Measurements from ENCODE around the gene P2RY8. TPM values are rescaled to one million over a fixed set of nuclear protein-coding genes. Genes with fewer than 3 reads are reported as not detected.

P2RY8 gene
- total RNA-seq, 3 donors from 2014 or later (not counting 1 experiment from before 2014, with no cell fraction given), result 73.7 to 114 (median 107) TPM

DNA sequence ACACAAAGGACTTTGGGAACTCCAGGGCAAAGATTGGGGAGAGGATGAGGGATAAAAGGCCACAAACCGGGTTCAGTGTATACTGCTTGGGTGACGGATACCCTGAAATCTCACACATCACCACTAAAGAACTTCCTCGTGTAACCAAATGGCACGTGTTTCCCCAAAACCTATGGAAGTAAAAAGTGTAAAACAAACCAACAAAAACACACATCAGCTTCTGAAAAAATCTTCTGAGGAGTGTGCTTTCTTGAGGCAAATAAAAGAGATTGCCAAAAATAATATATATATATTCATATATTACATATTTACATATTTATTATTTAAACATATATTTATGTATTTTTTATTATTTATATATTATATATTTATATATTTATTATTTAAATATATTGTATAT, 3.9 kb downstream of the P2RY8 start:
- Histone ChIP-seq H3K9me3 (ENCODE audit: control insufficient read depth, insufficient read depth, low read length) (no peaks in the 10 kb centered on the region), H3K36me3 (ENCODE audit: control insufficient read depth, insufficient read depth, low read length) (peaks cover 17% of the 10 kb centered on the region), H3K27me3 (ENCODE audit: control insufficient read depth, insufficient read depth, low read length) (no peaks in the 10 kb centered on the region), H3K4me3 (ENCODE audit: low read length) (no peak overlapping the region), H3K27ac (ENCODE audit: low read length) (no peak overlapping the region), H3K4me1 (ENCODE audit: control insufficient read depth, insufficient read depth, low read length) (peaks cover 40% of the 10 kb centered on the region)
- no peaks in the 10 kb centered on the region for H3K9me3 Mint-ChIP-seq
- ATAC-seq, result no peak
- intact Hi-C loops (cut with micrococcal nuclease), result no loop called here
- no peaks in the 10 kb centered on the region for H3K36me3 Mint-ChIP-seq
- H3K27ac Mint-ChIP-seq, result no peak overlapping the region
- no peaks in the 10 kb centered on the region for H3K27me3 Mint-ChIP-seq (ENCODE audit: low read depth in 2 of 2)
- TF ChIP-seq, protein P1, sequence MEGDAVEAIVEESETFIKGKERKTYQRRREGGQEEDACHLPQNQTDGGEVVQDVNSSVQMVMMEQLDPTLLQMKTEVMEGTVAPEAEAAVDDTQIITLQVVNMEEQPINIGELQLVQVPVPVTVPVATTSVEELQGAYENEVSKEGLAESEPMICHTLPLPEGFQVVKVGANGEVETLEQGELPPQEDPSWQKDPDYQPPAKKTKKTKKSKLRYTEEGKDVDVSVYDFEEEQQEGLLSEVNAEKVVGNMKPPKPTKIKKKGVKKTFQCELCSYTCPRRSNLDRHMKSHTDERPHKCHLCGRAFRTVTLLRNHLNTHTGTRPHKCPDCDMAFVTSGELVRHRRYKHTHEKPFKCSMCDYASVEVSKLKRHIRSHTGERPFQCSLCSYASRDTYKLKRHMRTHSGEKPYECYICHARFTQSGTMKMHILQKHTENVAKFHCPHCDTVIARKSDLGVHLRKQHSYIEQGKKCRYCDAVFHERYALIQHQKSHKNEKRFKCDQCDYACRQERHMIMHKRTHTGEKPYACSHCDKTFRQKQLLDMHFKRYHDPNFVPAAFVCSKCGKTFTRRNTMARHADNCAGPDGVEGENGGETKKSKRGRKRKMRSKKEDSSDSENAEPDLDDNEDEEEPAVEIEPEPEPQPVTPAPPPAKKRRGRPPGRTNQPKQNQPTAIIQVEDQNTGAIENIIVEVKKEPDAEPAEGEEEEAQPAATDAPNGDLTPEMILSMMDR (IDR thresholded peaks at IDR 0.05), result no peak
- H3K4me3 Mint-ChIP-seq, result no peak overlapping the region
- no CpG with 5 or more reads among the region's 4 CpGs for WGBS (ENCODE audit: insufficient coverage)
- no peak for DNase-seq
- H3K4me1 Mint-ChIP-seq, result peaks cover 21 to 26% of the 10 kb centered on the region in 2 donors

DNA sequence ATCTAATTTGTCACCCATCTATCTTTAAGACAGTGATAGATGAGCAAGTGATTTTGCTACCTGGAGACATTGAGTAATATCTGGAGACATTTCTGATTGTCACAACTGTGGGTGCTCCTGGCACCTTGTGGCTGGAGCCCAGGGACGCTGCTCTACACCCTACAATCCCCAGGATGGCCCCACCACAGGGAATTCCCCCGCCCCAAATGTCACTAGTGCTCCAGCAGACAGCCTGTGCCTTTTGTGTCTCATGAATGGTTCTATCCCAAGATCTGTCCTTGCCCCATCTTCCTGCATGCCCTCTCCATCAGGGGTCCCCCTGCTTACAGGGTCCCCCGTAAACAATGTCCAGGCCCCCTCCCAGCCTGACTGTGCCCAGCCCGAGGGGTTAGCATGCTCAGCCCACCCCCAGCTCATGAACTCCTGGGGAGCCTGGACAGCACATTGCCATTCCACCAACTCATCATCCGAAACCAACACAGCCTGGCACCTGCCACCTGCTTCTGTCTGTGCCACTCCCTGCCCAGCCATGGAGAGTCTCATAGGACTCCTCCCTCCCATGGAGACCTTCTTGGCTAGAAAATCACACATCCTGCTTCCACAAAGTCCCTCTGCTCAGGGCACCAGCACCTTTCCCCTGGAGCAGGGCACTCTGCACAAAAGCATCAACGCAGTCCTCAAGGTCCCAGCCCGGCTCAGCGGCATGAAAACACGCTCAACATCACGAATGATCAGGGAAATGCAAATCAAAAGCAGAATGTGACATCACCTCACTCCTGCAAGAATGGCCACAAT, 5.7 kb downstream of the P2RY8 start:
- Histone ChIP-seq H3K4me3 (ENCODE audit: low read length) (no peak overlapping the region), H3K27me3 (ENCODE audit: control insufficient read depth, insufficient read depth, low read length) (no peaks in the 10 kb centered on the region), H3K4me1 (ENCODE audit: control insufficient read depth, insufficient read depth, low read length) (peaks cover 36% of the 10 kb centered on the region), H3K27ac (ENCODE audit: low read length) (no peak overlapping the region), H3K9me3 (ENCODE audit: control insufficient read depth, insufficient read depth, low read length) (no peaks in the 10 kb centered on the region), H3K36me3 (ENCODE audit: control insufficient read depth, insufficient read depth, low read length) (peaks cover 19% of the 10 kb centered on the region)
- H3K27ac Mint-ChIP-seq, result no peak overlapping the region
- no peak for ATAC-seq
- peak in 1 of 2 donors; percentile 50 for DNase-seq
- intact Hi-C loops (cut with micrococcal nuclease), result no loop called here
- H3K4me1 Mint-ChIP-seq, result peaks cover 8 to 12% of the 10 kb centered on the region in 2 donors
- H3K36me3 Mint-ChIP-seq, result no peaks in the 10 kb centered on the region
- TF ChIP-seq, protein P1 (IDR thresholded peaks at IDR 0.05), result no peak
- no peak overlapping the region for H3K4me3 Mint-ChIP-seq
- H3K27me3 Mint-ChIP-seq (ENCODE audit: low read depth in 2 of 2), result no peaks in the 10 kb centered on the region
- 90% methylated on average over 10 of the region's 10 CpGs for WGBS (ENCODE audit: insufficient coverage)
- no peaks in the 10 kb centered on the region for H3K9me3 Mint-ChIP-seq

DNA sequence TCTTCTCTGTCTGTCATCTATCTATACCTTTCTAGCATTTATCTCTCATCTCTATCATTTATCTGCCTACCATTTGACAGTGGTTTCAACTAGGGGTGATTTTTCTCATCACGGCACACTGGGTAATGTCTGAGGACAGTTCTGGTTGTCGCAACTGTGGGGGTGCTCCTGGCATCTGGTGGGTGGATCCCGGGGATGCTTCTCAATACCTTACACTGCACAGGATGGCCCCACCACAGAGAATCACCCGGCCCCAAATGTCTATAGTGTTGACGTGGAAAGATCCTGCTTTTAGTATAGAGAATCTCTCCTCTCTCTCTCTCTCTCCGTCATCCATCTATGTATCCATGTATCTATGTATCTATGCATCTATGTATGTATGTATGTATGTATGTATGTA, 7.2 kb downstream of the P2RY8 start:
- Histone ChIP-seq H3K9me3 (ENCODE audit: control insufficient read depth, insufficient read depth, low read length) (no peaks in the 10 kb centered on the region), H3K4me1 (ENCODE audit: control insufficient read depth, insufficient read depth, low read length) (peaks cover 33% of the 10 kb centered on the region), H3K27ac (ENCODE audit: low read length) (no peak overlapping the region), H3K36me3 (ENCODE audit: control insufficient read depth, insufficient read depth, low read length) (peaks cover 19% of the 10 kb centered on the region), H3K4me3 (ENCODE audit: low read length) (no peak overlapping the region), H3K27me3 (ENCODE audit: control insufficient read depth, insufficient read depth, low read length) (no peaks in the 10 kb centered on the region)
- Mint-ChIP-seq H3K27ac (no peak overlapping the region), H3K27me3 (ENCODE audit: low read depth in 2 of 2) (no peaks in the 10 kb centered on the region), H3K36me3 (no peaks in the 10 kb centered on the region), H3K4me1 (peaks cover 0 to 12% of the 10 kb centered on the region in 2 donors), H3K4me3 (no peak overlapping the region), H3K9me3 (no peaks in the 10 kb centered on the region)
- WGBS (ENCODE audit: insufficient coverage), result 90% methylated on average over 3 of the region's 6 CpGs
- intact Hi-C loops (cut with micrococcal nuclease), result no loop called here
- TF ChIP-seq, protein P1 (IDR thresholded peaks at IDR 0.05), result no peak
- DNase-seq (no peak), ATAC-seq (no peak)
